ENCODE measurements around the gene ZC3H12A.

The ZC3H12A gene

GRCh38 chr1:37455516-37455915 is 18.9 kb upstream of the ZC3H12A start:
- no peak for DNase-seq (ENCODE audit: low spot score)

- no peak for DNase-seq (ENCODE audit: low spot score)
Observed at GRCh38 chr1:37456614-37457013, 17.8 kb upstream of the ZC3H12A start.

DNA sequence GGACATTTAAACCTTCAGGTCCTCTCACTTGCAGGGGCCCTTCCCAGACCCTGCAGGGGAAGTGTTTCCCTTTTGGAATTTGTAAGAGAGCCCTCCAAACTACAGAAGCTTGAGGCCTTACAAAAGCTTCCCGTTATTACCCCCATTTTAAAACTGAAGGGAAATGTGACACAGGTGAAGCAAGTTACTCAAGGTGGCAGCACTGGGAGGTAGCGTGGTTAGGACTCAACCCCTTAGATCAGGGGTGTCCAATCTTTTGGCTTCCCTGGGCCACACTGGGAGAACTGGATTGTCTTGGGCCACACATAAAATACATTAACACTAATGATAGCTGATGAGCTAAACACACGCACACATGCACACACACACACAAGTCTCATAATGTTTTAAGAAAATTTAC is 15.8 kb upstream of the ZC3H12A start:
- DNase-seq (ENCODE audit: low spot score), result no peak

- no peak for DNase-seq (ENCODE audit: low spot score)
Observed at GRCh38 chr1:37461698-37462436, 12.5 kb upstream of the ZC3H12A start.

GRCh38 chr1:37464443-37464842 is 9.9 kb upstream of the ZC3H12A start:
- DNase-seq (ENCODE audit: low spot score), result no peak

DNA sequence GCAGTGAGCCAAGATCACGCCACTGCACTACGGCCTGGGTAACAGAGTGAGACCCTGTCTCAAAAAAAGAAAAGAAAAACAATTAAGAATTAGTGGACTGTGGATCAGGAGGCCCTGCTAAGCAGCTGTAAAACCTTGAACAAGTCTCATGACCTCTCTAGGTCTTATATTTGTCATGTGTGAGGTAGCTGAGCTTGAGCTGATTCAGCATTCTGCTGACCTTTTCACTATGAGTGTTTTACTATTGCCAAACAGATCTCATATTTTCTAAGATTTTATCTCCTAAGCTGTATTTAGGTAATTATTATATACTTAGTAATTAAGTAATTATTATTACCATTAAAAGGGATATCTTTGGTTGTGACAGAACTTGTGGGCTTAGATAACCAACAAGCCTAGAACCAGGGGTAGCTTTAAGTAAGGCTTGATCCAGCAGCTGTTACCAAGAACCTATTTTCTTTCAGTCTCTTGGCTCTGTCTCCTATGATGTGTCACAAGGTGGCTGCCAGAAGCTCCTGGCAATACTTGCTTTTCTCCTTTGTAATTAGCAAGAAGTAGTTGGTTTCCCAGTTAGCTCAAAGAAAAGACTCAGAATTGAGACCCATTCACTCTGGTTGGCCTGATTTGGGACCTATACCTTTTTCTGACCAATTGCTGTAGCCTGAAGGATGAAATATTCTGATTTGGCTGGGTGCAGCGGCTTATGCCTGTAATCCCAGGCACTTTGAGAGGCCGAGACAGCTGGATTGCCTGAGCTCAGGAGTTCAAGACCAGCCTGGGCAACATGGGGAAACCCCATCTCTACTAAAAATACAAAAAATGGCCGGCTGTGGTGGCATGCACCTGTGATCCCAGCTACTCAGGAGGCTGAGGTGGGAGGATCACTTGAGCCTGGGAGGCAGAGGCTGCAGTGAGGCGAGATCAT is 8.5 kb upstream of the ZC3H12A start:
- DNase-seq (ENCODE audit: low spot score), result no peak

- DNase-seq (ENCODE audit: low spot score), result no peak
Observed at GRCh38 chr1:37468037-37468436, 6.3 kb upstream of the ZC3H12A start.

DNA sequence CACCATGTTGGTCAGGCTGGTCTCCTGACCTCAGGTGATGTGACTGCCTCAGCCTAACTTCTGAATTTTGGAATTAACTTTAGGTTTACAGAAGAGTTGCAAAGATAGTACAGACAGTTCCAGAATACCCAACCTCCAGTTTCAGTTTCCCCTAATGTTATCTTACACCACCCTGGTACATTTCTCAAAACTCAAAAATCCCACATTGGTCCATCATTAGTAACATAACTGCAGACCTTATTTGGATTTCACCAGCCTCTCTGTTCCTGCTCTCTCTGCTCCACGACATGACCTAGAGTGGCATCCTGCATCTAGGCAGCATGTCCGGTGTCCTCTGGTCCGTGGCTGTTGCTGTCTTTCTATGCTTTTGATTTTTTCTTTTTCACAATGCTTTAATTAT is 5.0 kb upstream of the ZC3H12A start:
- no peak for DNase-seq (ENCODE audit: low spot score)

DNA sequence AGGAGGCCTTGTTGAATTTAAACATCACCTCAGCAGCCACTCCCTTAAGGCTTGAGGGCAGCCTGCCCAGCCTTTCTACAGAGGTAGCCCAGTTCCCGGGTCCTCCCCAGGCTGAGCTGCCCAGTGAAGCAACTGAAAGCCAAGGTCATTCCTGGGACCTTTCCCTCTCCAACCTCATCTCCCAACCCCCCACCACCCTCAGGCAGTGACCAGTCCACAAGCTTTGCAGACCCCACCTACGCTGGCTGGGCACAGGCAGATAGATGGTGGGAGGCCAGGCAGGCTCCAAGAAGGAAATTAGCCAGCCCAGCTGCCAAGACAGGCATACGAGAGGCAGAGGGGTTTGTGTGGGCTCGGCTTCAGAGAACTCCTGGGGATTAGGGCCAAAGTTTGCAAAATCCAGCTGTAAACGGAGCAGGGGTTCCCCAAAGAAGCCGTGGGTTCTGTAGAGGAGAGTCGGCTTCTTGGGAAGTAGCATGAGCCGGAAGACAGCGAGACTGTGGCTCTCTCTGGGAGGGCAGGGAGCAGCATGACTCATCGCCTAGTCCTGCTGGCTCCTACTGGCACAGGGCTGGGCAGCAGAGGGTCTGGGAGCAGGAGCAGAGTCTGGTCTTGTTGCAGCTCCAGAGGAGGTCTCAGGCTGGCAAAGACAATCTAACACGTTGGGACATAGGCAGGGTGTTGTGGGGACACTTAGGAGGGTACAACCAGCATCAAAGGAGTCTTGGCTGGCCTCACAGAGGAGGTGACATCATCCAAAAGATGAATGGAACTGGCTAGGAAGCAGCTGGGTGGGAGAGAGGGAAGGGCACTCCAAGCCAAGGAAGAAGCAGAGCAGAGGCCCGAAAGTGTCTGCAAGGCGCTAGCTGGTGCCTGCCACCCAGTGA is 2.8 kb upstream of the ZC3H12A start:
- DNase-seq (ENCODE audit: low spot score), result peak; percentile 32

- DNase-seq (ENCODE audit: low spot score), result no peak
Observed at GRCh38 chr1:37472281-37472680, 2.1 kb upstream of the ZC3H12A start.

- DNase-seq (ENCODE audit: low spot score), result no peak
Observed at GRCh38 chr1:37472994-37473393, 1.4 kb upstream of the ZC3H12A start.

GRCh38 chr1:37473431-37474045 is 842 bp upstream of the ZC3H12A start:
- no peak for DNase-seq (ENCODE audit: low spot score)

DNA sequence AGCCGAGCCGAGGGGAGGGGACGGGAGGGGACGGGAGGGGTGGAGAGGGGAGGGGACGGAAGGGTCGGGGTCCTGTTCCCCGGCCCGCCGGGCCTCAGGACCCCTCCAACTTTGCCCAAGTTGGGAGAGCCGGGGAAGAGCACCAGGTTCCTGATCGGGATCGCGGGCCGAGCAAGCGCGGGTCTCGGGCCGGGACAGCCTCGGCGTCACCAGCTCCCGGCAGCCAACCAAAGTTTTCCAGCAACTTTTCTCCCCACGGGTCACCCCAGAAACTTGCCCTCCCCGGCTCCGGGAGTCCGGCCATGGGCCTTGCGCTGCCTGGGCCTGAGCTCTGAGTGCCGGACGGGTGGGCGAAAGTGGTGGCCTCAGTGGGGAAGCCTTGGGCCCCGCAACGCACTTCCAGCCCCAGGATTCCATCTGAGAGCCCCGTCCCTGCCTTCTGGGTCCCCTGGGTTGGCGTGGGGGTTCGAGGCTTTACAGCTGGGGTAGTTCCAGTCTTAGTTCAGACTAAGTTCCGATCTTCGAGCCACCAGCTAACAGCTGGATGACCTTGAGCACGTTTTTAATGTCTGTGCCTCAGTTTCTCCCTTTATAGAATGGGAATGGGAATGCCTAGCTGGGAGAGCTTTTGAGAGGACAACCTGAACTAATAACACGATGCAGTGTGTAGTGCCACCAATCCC is 458 bp downstream of the ZC3H12A start:
- DNase-seq (ENCODE audit: low spot score), result no peak

GRCh38 chr1:37475380-37476086 is 1.2 kb downstream of the ZC3H12A start:
- DNase-seq (ENCODE audit: low spot score), result no peak

DNA sequence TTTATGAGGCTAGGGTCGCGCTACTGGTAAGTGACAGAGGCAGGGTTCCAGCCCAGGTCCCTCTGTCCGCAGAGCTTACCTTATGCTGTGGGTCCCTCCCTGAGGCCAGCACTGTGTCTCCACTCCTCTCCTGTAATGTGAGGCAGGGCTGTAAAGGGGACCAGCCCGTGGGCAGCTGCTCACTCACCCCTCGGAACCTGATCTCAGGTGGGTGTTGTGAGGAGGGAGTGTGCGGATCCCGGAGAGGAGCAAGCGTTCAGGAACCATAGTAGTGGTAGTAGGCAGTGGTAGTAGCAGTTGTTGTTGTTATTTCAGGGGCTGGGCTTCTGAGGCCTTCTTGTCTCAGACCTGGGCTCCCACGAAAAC is 1.7 kb downstream of the ZC3H12A start:
- DNase-seq (ENCODE audit: low spot score), result no peak

DNA sequence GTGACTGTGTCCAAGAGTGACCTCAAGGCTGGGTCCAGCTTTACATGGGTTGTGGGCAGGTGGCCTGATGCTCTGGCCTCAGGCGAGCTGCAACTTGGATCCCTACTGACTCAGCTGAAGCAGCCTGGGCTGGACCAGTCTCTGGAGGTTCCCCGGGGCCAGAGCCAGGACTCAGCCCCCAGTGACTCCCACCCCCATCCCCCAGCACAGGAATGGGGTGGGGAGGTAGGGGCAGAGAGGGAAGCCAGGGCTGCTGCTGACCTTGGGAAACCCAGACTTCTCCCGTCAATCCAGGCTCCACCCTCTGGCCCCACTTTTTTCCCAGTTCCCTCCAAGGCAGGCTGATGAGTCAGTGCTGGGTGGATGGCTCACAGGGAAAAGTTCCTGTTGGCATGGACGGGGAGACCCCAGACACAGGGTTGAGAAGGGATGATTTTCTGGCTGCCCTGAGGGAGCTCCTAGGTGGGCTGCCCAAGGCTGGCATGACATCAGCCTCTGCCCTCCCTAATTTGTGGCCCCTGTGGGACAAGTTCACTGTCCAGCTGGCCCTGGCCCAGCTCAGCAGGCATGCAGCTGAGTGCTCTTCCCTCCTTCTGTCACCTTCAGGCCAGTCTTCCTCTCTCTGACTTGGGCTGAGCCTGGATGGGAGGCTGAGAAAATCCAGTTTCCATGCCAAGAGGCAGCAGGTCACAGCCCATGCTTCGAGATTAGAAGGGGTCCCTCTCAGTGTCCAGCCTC is 2.2 kb downstream of the ZC3H12A start:
- no peak for DNase-seq (ENCODE audit: low spot score)

DNA sequence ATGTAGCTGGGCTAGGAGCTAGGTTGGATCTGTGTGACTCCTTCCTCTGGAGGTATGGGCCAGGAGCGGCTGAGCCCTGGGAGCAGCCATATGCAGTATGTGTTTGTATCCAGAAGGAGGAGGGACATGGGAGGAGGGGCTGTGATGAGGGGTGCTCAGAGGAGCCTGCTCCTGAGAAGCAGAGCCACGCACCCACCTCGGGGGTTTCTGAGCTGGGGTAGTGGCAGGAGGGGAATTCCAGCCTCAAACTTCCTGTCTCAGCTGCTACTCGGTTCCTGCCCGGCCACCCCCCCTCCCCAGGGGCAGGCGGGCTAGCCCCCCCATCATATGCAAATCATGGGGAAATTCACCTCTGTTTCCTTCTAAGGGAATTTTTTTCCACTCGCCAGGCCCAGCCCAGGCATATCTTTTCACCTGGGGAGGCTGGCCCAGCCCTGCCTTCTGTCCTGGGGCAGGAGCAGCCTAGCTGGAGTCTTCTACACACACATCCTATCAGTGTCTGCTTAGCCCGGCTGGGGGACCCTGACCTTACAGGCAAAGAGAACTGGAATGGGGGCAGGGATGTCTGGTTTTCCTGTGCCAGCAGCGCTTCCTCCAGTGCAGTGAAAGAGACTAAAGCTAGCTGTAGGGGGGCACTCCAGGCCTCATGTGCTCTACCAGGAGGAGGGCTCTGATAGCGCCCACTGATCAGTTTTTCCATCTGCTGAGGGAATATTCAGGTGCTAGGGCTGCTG is 3.0 kb downstream of the ZC3H12A start:
- no peak for DNase-seq (ENCODE audit: low spot score)

DNA sequence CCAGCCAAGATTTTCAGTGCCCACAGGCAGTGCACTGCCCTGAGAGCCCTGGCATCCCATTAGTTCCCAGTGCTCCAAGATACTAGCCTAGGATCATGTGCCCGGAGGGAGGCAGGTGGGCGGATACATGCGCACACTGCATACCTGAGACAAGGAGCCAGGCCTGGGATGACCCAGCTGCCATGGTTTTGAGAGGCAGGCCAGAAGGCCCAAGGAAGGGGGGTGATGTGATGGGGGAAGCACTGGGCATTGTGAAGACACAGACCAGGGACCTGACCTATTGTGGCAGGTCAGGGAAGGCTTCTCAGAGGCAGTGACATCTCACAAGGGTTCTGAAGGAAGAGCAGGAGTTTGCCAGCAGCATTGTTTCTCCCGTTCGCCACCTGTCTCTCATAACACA is 3.6 kb downstream of the ZC3H12A start:
- no peak for DNase-seq (ENCODE audit: low spot score)

DNA sequence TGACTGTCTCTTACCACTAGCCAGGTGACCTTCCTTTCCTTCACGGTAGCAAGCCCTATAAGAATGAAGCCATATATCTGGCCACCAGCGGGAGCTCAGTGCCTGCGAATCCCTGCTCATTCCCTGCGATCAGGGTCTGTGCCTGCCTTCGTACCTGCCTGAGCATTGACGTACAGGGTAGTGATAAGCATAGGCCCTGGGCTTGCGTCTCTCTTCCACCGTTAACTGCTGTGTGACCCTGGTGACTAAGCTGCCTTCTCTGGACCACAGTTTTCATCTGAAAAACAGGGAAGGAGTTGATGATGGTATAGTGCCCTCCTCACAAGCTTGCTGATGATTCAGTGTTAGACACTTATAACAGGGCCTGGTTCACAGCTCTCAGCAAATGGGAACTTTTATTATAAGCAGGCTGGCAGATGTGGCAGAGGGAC is 4.1 kb downstream of the ZC3H12A start:
- no peak for DNase-seq (ENCODE audit: low spot score)
